ENCODE data around the gene TOR3A.

Gene TOR3A

GRCh38 chr1:179077396-179077795 lies 4.5 kb upstream of the TOR3A start:
- DNase-seq (ENCODE audit: low spot score), result no peak

- peak; percentile 62 for DNase-seq (ENCODE audit: low spot score)
Observed at GRCh38 chr1:179079113-179079761, 2.6 kb upstream of the TOR3A start.

DNA sequence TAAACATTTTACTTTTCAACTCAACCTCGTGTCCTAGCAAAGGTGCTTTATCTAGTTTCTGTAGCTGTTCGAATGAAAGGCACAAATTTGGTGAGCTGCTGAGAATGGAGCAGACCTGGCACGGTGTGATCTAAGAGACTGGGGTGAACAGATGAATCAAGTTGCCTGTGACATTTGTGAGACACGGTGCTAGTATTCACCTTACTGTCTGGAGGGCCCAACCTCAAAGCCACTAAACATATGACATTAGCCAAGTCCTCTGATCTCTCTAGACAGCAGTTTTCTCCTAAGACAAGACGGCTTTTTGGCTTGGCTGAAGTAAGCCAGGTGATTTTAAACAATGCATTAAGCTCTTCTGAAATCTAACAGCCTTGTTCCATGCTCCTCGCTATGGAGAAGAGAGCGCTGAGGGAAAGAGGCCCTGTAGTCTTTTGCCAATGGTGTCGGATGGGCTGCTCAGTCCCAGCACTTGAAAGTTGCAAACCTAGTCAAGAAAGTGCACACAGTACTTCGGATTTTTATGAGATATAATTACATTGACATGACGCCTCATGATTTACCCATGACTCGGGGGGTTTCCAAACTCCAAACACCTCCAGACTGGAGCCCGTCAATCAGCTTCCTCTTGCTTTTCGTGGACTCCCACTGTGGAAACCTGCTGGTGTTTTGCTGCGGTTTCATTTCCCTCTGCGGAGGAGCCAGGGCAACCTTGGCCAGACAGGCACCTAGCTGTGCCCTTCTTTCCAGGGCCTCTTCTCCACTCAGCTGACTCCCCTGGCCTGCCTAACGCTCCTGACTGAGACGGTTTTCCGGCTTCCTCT lies 794 bp upstream of the TOR3A start:
- DNase-seq (ENCODE audit: low spot score), result peak; percentile 76

DNA sequence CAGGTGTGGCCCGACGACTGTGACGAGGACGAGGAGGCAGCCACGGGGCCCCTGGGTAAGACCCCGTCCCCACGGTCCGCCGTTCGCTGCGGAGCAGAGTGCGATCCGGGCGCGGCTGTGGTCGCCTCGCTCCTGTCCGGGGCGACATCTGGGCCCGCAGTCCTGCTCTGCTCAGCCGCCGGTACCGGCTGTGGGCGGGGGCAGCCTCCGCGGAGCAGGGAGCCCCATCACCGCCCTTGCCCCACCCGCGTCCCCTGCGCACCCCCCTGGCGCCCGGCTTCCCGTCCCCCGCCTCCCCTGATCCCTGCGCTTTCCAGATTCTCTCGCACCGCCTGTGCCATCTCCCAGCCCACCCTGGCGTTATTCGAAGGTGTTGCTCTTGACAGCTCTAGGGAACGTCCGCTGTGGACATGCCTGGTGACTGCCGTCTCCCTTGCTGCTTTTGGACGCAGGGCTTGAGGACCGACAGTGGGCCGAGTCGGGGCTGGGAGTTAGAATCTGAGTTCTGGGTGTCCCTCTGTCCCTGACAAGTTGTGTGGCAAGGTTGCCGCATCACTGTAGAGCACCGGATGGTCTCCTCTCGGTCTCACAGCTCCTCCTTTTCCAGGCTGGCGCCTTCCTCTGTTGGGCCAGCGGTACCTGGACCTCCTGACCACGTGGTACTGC lies 596 bp downstream of the TOR3A start:
- peak; percentile 74 for DNase-seq (ENCODE audit: low spot score)

DNA sequence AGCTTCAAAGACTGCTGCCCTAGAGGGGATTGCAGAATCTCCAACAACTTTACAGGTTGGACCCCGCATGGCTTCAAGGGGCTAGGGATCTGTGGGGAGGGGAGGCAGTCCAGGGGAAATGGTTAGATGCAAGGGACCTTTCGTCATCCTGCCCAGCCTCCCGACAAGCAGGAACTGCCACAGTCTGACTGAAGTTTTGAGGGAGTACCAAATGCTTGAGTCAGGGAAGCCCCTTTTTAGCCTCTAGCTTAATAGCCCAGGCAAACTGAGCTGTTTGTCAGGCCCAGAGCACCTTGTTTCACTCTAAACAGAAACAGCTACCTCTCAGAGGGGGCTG lies 1.1 kb downstream of the TOR3A start:
- peak; percentile 30 for DNase-seq (ENCODE audit: low spot score)

DNA sequence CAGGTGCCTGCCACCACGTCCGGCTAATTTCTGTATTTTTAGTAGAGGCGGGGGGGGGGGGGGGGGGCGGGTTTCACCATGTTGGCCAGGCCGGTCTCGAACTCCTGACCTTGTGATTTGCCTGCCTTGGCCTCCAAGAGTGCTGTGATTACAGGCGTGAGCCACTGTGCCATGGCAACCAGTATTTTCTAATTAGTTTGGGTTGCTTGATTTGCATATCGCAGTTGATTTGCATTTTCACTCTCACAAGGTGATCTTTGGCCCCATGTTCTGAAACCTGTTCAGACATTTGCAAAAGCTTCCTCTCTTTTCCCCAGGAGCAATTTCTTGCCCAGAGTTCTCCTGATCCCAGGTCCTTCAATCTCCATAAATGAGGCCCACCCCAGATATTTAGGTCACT lies 1.7 kb downstream of the TOR3A start:
- peak; percentile 67 for DNase-seq (ENCODE audit: low spot score)

DNA sequence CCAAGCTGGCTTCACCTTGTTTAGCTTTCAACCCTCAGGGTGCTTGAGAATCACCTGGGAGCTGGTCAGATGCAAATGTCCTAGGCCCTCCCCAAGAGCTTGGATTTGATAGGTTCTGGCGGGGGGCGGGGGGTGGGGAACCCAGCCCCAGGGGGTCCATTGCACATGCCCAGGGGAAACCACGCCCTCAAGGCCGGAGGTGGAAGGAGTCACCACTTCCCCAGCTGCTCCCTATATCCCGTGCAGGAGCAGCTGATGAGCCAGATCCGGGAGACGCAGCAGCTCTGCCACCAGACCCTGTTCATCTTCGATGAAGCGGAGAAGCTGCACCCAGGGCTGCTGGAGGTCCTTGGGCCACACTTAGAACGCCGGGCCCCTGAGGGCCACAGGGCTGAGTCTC lies 5.8 kb downstream of the TOR3A start:
- peak; percentile 31 for DNase-seq (ENCODE audit: low spot score)

- no peak for DNase-seq (ENCODE audit: low spot score)
Observed at GRCh38 chr1:179089827-179090482, 8.1 kb downstream of the TOR3A start.

- DNase-seq (ENCODE audit: low spot score), result no peak
Observed at GRCh38 chr1:179090522-179090921, 8.7 kb downstream of the TOR3A start.

DNA sequence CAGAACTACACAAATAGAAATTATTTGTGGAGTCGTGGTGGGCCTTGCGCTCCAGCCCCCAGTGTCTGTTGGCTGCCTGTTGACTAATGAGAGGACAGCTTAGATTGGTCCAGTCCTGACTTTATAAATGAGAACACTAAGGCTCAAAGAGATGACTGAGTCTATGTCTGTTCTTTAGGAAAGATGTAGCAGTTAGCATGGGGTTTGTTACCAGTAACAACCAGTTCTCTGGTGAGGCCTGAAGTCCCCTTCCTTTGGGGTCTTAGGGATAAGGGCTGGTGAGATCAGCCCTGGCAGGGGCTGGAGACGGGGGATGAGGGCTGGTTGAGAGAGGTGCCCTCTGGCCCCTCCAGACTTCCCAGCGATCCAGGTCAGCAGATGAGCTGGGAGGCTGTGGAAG lies 9.1 kb downstream of the TOR3A start:
- DNase-seq (ENCODE audit: low spot score), result no peak

DNA sequence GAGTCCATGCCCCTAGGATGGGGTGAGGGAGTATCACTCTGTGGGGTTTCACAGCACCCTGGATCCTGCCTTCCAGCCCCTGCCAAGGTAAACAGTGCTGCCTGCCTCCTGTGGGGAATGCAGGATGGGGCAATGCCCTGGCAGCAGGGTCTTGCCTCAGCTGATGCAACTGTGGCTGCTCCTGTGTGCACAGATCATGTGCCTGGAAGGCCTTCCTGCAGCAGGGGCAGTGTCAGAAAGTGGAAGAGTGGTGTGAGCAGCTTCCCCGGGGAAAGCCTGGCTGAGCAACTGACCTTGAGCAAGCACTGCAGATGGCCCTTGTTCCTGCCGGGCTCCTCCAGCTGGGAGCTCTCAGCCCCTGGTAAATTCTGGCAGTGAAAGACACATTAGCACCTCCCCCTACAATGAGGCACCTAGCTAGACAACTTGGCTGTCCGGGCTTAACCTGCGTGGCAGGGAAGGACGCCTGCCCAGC lies 9.9 kb downstream of the TOR3A start:
- DNase-seq (ENCODE audit: low spot score), result no peak

DNA sequence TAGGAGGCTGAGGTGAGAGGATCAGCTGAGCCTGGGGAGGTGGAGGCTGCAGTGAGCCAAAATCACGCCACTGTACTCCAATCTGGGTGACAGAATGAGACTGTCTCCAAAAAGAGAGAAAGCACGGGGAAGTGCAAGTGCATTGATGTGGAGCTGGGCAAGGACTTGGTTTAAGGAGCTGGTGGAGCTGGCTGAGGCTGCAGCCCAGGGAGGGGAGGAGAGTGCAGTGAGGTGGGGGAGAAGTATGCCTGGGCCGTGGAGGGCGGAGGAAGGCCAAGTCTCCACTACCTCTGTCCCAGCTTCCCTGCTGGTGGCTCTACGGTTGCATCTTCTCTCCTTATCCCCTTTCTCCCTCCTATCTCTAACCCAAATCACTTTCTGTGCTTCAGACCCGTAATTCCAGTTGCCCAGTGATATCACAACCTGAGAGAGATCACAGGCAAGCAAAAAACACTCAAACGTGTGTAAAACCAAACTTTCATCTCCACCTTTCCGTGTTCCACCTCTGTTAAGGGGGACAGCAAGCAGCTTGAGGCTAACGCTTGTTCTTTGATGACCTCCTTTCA lies 11.1 kb downstream of the TOR3A start:
- no peak for DNase-seq (ENCODE audit: low spot score)

- DNase-seq (ENCODE audit: low spot score), result no peak
Observed at GRCh38 chr1:179094818-179095217, 12.9 kb downstream of the TOR3A start.

GRCh38 chr1:179095377-179095776 lies 13.5 kb downstream of the TOR3A start:
- no peak for DNase-seq (ENCODE audit: low spot score)

DNA sequence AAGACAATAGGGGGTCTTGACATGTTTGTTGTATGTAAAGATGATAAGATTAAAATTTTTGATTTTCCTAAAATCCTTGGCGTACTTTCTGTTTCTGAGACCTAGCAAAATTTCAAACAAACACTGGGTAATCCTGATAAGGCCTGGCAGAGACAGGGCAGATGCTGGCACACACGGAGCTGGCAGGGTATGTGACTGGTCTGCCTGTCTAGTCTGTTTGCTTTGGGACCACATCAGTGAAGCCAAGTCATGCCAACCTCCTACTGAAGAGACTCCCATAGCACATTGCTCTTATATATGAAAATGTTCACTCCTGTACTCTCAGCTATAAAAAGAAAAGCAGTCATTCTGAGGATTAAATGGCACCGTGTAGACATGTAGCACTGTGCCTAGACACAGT lies 14.1 kb downstream of the TOR3A start:
- no peak for DNase-seq (ENCODE audit: low spot score)

DNA sequence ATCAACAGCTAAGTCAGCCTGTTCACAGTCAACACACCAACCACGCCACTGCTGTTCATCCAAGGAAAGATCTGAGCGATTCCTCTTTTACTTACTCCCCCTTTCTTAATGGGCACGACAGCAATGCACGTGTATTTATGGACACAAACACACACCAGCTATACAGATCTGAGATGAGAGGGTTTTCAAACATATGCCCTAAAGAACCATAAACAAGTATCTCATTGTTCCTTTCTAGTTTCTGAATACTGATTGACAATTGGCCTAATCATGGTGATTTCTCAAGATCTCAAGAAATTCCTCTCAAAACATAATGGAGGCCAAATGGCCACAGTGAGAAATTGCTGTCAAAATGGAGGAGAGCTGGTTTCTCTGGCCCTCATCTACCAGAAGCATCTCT lies 18.0 kb downstream of the TOR3A start:
- no peak for DNase-seq (ENCODE audit: low spot score)

- no peak for DNase-seq (ENCODE audit: low spot score)
Observed at GRCh38 chr1:179101566-179101965, 19.7 kb downstream of the TOR3A start.

GRCh38 chr1:179103999-179104398 lies 22.1 kb downstream of the TOR3A start:
- DNase-seq (ENCODE audit: low spot score), result no peak

GRCh38 chr1:179104611-179105250 lies 22.9 kb downstream of the TOR3A start:
- DNase-seq (ENCODE audit: low spot score), result no peak

DNA sequence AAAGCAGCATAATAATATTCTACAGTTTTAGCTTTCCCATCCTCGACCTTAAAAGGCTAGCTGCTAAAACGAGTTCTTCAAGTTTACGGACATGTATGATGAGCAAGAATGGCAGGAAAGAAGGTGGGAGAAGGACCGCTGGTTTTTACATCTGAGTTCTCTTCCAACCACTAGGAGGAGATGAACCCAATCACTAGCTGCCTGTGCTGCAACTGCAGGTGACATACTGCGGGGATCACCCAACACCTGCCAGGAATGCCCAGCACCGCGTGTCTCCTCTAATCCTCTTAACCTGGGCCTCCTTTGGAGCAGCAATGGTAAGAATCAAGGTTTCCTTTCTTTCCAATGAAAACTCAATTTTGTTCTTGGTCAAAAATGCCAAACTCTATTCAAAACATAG lies 23.5 kb downstream of the TOR3A start:
- peak; percentile 47 for DNase-seq (ENCODE audit: low spot score)

DNA sequence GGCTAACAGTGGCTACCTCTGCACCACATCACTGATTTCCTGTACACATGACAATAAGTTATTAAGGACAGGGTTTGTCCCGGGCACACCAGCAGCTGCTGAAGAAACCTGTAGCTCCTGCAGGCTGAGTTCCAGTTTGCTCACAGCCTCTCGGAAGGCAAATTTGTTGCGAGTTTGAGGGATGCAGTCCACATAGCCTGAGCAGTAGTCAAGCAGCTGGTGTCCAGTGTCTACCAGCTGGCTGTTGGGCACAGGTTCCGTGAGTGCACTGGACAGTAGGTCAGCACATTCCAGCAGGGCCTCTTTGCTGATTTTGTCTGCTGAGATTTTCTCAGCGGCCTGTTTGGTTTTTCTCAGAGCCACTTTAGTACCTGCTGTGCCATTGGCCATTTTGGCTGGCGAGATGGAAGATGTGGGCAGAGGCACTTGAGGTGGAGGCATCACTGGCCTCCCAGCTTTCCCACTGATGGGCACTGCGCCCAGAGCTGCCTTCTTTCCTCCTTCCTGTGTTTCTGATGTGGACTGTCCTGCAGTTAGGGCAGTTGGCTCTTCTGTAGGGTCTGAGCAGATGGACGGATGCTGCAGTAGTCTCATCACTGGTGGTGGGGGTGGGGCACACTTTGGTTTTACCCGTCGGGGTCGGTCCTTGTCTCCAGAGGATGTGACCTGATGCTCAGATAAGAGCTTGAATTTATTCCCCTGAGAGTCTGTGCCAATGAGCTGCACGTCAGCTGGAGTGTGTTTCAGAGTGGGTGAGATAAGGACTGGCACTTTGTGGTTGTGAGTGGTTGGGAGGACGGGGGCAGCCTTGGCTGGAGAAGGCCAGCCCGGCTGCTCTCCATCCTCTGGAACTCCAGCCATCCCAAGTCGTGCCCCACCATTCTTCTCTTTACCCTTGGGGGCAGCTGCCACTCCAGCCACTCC lies 26.1 kb downstream of the TOR3A start:
- DNase-seq (ENCODE audit: low spot score), result no peak

Data from germinal center (tissue), 1 donor.